ENCODE data around the gene DYTN.

Gene DYTN

DNA sequence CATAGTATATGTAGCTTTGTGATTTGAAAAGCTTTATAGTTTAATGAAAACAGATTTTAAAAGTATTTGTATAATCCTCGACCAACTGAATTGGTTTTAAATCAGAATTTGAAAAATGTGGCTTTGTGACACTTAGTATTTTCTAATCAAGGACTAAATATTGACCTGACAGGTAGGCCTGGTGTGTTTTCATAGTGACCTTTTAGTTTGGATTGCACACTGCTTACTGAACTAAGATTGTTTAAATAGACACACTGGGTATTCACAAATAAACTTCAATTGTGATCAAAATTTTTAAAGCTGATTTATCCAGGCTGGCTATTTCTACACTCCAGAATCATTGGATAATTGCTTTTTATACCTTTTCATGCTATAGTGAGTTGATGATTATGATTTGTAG, 107.7 kb downstream of the DYTN start:
- no peak for DNase-seq

DNA sequence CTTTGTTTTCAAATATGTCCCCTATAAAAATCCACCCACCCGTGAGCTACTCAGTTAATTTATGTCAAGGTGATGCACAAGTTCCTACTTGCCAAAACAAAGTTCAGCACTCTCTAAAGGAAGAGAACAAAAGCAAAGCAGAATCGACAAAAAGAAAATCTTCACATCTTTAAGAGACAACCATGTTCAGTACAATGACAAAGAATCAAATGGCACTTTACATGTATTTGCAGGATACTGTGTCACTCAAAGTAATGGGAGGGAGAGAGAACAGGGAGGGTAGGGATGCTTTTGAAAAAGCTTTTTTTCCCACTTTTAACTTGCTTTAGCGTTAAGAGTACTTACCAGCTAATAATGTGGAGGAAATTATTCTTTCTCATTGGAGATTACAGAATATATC, 115.0 kb downstream of the DYTN start:
- no peak for DNase-seq

Data from stimulated activated CD4-positive, alpha-beta T cell treated with anti-CD3 and anti-CD28 coated beads, Interleukin-2, amount 100 ng/mL, for 24 hours (primary cell).